ENCODE measurements around the gene ZNF205. TPM values are rescaled to one million over a fixed set of nuclear protein-coding genes. Genes with fewer than 3 reads are reported as not detected.

ZNF205 gene
- total and polyA plus RNA-seq, 9 of the 15 experiments (the other 6 are each of a cell fraction or from before 2014, with no cell fraction given) = 2.4 to 11.8 (median 5.1) TPM; not detected in 2

DNA sequence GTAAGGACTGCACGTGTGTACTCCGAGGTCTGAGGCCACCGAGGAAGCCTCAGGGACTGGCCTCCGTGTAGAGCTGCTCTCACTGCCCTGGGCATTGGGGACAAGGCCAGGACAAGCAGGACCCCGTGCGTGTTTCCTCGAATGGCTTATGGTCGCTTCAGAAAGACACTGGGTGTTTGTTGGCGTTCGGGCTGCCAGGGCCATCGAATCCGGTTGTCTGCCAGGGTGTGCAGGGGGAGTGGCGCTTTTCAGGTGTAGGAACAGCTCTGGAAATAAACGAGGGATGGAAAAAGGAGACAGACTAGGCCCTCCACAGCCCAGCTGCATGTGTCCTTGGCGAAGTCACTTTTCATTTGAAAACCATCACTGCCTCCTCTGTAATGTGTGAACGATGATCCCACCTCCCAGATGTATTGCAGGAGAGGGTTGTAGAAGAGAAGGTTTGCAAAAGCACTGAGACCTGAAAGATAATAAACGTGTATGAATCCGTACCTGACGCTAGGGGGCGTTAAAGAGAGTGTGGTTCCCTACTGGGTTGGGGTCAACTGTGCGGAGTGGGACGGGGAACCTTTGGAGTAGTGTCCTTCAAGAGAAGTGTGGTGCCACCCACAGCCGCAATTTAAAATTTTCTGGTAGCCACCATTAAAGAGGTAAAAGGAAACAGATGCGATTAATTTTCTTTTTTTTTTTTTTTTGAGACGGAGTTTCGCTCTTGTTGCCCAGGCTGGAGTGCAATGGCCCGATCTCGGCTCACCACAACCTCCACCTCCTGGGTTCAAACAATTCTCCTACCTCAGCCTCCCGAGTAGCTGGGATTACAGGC is 11.2 kb upstream of the ZNF205 start (continued):
- TF ChIP-seq SMARCA5 (IDR thresholded peaks at IDR 0.05) (peak; percentile 11; the same call in 1 of the 2 replicates), SAP30 (IDR thresholded peaks at IDR 0.05; ENCODE audit: borderline replicate concordance, insufficient read depth, low read depth, low read length, poor library complexity, severe bottlenecking) (no peak), CEBPB (tag; IDR thresholded peaks at IDR 0.05) (no peak), MYC (IDR thresholded peaks at IDR 0.05; ENCODE audit: low read depth, low read length) (no peak), MYC (CRISPR knock-in tag; IDR thresholded peaks at IDR 0.05; ENCODE audit: borderline replicate concordance, low read depth) (peak; percentile 43; the same call in 1 of the 2 replicates), DNMT1 (IDR thresholded peaks at IDR 0.05) (no peak), NCOR1 (IDR thresholded peaks at IDR 0.05) (no peak), ELF4 (CRISPR knock-in tag; IDR thresholded peaks at IDR 0.05) (no peak), SIN3A (IDR thresholded peaks at IDR 0.05; ENCODE audit: borderline replicate concordance in 2 of 2, control insufficient read depth in 1 of 2, low read depth in 2 of 2, low read length in 2 of 2) (no peak), SMARCA4 (IDR thresholded peaks at IDR 0.05) (peak; percentile 79), CBFB (CRISPR knock-in tag; IDR thresholded peaks at IDR 0.05) (0 out of 2 replicates have a peak, but pooled peaks have one; percentile 24), CCAR2 (IDR thresholded peaks at IDR 0.05; ENCODE audit: low read depth, low read length) (no peak), ESRRB (CRISPR knock-in tag; IDR thresholded peaks at IDR 0.05; ENCODE audit: borderline replicate concordance) (no peak), L3MBTL2 (IDR thresholded peaks at IDR 0.05) (peak; percentile 20; the same call in 1 of the 2 replicates), RAD21 (CRISPR knock-in tag; conservative IDR thresholded peaks at IDR 0.05 in 1 of 2, IDR thresholded peaks at IDR 0.05 in 1 of 2) (peak in 1 of 2 experiments; percentile 37; a peak in 1 of 4 replicates), SPI1 (IDR thresholded peaks at IDR 0.05; ENCODE audit: borderline replicate concordance, low read depth, low read length) (no peak)
- TF ChIP-seq, protein P1, sequence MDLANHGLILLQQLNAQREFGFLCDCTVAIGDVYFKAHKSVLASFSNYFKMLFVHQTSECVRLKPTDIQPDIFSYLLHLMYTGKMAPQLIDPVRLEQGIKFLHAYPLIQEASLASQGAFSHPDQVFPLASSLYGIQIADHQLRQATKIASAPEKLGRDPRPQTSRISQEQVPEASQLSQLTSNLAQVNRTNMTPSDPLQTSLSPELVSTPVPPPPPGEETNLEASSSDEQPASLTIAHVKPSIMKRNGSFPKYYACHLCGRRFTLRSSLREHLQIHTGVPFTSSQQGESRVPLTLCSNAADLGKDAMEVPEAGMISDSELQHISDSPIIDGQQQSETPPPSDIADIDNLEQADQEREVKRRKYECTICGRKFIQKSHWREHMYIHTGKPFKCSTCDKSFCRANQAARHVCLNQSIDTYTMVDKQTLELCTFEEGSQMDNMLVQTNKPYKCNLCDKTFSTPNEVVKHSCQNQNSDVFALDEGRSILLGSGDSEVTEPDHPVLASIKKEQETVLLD (IDR thresholded peaks at IDR 0.05) = peak; percentile 35; the same call in 1 of the 2 replicates
- TF ChIP-seq, protein P2, sequence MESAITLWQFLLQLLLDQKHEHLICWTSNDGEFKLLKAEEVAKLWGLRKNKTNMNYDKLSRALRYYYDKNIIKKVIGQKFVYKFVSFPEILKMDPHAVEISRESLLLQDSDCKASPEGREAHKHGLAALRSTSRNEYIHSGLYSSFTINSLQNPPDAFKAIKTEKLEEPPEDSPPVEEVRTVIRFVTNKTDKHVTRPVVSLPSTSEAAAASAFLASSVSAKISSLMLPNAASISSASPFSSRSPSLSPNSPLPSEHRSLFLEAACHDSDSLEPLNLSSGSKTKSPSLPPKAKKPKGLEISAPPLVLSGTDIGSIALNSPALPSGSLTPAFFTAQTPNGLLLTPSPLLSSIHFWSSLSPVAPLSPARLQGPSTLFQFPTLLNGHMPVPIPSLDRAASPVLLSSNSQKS (CRISPR knock-in tag; IDR thresholded peaks at IDR 0.05) = no peak
